HCT116 (cell line): ENCODE data around the gene RIMS1. TPM values are rescaled to one million over a fixed set of nuclear protein-coding genes. Genes with fewer than 3 reads are reported as not detected.

Experiments
- ATAC-seq: fragments of 200-7000 bp; cut with Tn5 transposase; 2 replicates; pipeline ENCODE4 v1.9.1; 2020; ENCODE audit warnings: mild to moderate bottlenecking, moderate library complexity
- BruUV-seq: library from RNA; stranded (reverse); fragments of 400-500 nt; replicated peaks from 2 replicates; lab custom pipeline; 2021; lab: Mats Ljungman, UMichigan
- CTCF ChIA-PET: fragments of 300-600 bp; sonication (Branson Sonifier 250); formaldehyde crosslinking; loops from one replicate; lab custom pipeline; 2021; ENCODE audit warnings: antibody characterized with exemption; lab: Charles Lee
- POLR2A ChIA-PET: fragments of 300-600, 350-600 bp; sonication (Branson Sonifier 250); formaldehyde crosslinking; loops from one replicate; lab custom pipeline; 2021; ENCODE audit warnings: antibody characterized with exemption; lab: Charles Lee
- RAD21 ChIA-PET, 2 experiments: fragments of 300-600 bp; sonication (Branson Sonifier 250); formaldehyde crosslinking; loops; one replicate each; lab custom pipeline; 2023; ENCODE audit warnings: low total read pairs in 2 of 2; ENCODE audit not compliant: uncharacterized antibody in 2 of 2, unreplicated experiment in 2 of 2, low non-redundant PET in 1 of 2; lab: Charles Lee
- DNase-seq: peaks from one replicate; pipeline ENCODE4 v3.0.0-alpha.2; 2010; ENCODE audit warnings: low read depth, low spot score
- H2AFZ ChIP-seq: fragments of 200-600 bp; shearing (Covaris generic), sonication (generic); 2 replicates; pipeline ENCODE4 v1.6.1; 2017; ENCODE audit warnings: low read depth, mixed run types, mixed read lengths, antibody characterized with exemption, low read length; ENCODE audit not compliant: poor library complexity, severe bottlenecking
- H3K27ac ChIP-seq: 2 replicates; pipeline ENCODE4 v1.5.1; 2012; ENCODE audit warnings: low read depth, low read length
- H3K27me3 ChIP-seq: fragments of 200-600 bp; sonication (generic); 2 replicates; pipeline ENCODE4 v1.6.1; 2016; ENCODE audit warnings: mixed run types, low read length, mixed read lengths; ENCODE audit not compliant: insufficient read depth
- H3K36me3 ChIP-seq, 2 experiments: fragments of 200-500 bp in 1 of 2; fragments of 200-600 bp in 1 of 2; sonication (Bioruptor generic) in 1 of 2; sonication (generic) in 1 of 2; 2 replicates each; pipeline versions ENCODE4 v1.5.1 to v1.6.1; 2014 to 2016; ENCODE audit warnings: low read length in 2 of 2, inconsistent platforms in 1 of 2, mixed read lengths in 1 of 2, mixed run types in 1 of 2; ENCODE audit not compliant: insufficient read depth in 2 of 2, control insufficient read depth in 1 of 2
- H3K4me1 ChIP-seq, 2 experiments: fragments of 200-600 bp in 1 of 2; sonication (generic) in 1 of 2; 2 replicates each; pipeline versions ENCODE4 v1.5.1 to v1.6.1; 2012 to 2017; ENCODE audit warnings: low read length in 2 of 2, inconsistent platforms in 1 of 2, mild to moderate bottlenecking in 1 of 2, mixed read lengths in 1 of 2, mixed run types in 1 of 2, moderate library complexity in 1 of 2; ENCODE audit not compliant: insufficient read depth in 2 of 2, control insufficient read depth in 1 of 2
- H3K4me2 ChIP-seq: fragments of 200-600 bp; sonication (generic); 2 replicates; pipeline ENCODE4 v1.6.1; 2017; ENCODE audit warnings: mixed run types, low read length, mixed read lengths
- H3K4me3 ChIP-seq, 2 experiments: fragments of 200-600 bp in 1 of 2; sonication (generic) in 1 of 2; replicated peaks in 1 of 2; 2 replicates each; pipeline ENCODE4 v1.5.1; 2011 to 2016; ENCODE audit warnings: low read length in 2 of 2, control low read depth in 1 of 2, low read depth in 1 of 2, mild to moderate bottlenecking in 1 of 2, mixed read lengths in 1 of 2, mixed run types in 1 of 2
- H3K79me2 ChIP-seq: fragments of 200-600 bp; sonication (generic); 2 replicates; pipeline ENCODE4 v1.6.1; 2017; ENCODE audit warnings: mild to moderate bottlenecking, mixed run types, low read length, moderate library complexity, mixed read lengths; ENCODE audit not compliant: insufficient read depth
- H3K9ac ChIP-seq: fragments of 200-600 bp; sonication (generic); 2 replicates; pipeline ENCODE4 v1.6.1; 2016; ENCODE audit warnings: low read length, mixed read lengths
- H3K9me2 ChIP-seq: fragments of 200-600 bp; sonication (generic), shearing (Covaris generic); 2 replicates; pipeline ENCODE4 v1.6.1; 2017; ENCODE audit warnings: mixed run types, mild to moderate bottlenecking, moderate library complexity; ENCODE audit not compliant: insufficient read depth
- H3K9me3 ChIP-seq, 2 experiments: fragments of 200-500 bp in 1 of 2; fragments of 200-600 bp in 1 of 2; sonication (Bioruptor generic) in 1 of 2; sonication (generic) in 1 of 2; 2 replicates each; pipeline ENCODE4 v1.6.1; 2014 to 2017; ENCODE audit warnings: low read length in 2 of 2, mixed read lengths in 2 of 2, inconsistent platforms in 1 of 2, low read depth in 1 of 2, mild to moderate bottlenecking in 1 of 2, mixed run types in 1 of 2, moderate library complexity in 1 of 2; ENCODE audit not compliant: control insufficient read depth in 1 of 2, insufficient read depth in 1 of 2
- H4K20me1 ChIP-seq: fragments of 200-600 bp; sonication (generic), shearing (Covaris generic); 2 replicates; pipeline ENCODE4 v1.6.1; 2017; ENCODE audit warnings: mixed run types, mild to moderate bottlenecking, moderate library complexity; ENCODE audit not compliant: insufficient read depth
- CBX3 ChIP-seq: IDR thresholded peaks from 2 replicates; pipeline ENCODE4 v1.6.1; 2012; ENCODE audit warnings: low read depth
- EGR1 ChIP-seq: IDR thresholded peaks from 2 replicates; pipeline ENCODE4 v1.6.1; 2012; ENCODE audit warnings: low read depth
- EZH2 ChIP-seq: fragments of 200-600 bp; sonication (generic); IDR thresholded peaks from 2 replicates; pipeline ENCODE4 v1.6.1; 2017; ENCODE audit warnings: antibody characterized with exemption, mixed run types
- FOSL1 ChIP-seq: IDR thresholded peaks from 2 replicates; pipeline ENCODE4 v1.6.1; 2012; ENCODE audit warnings: low read depth
- JUND ChIP-seq: IDR thresholded peaks from 2 replicates; pipeline ENCODE4 v1.6.1; 2012
- POLR2AphosphoS5 ChIP-seq: IDR thresholded peaks from 2 replicates; pipeline ENCODE4 v1.6.1; 2011; ENCODE audit warnings: mild to moderate bottlenecking, low read depth, low read length, moderate library complexity
- TCF7L2 ChIP-seq: IDR thresholded peaks from 2 replicates; pipeline ENCODE4 v1.7.0; 2011; ENCODE audit warnings: borderline replicate concordance, inconsistent platforms; ENCODE audit not compliant: insufficient read depth, insufficient read length; ENCODE audit errors: extremely low read depth
- YY1 ChIP-seq: IDR thresholded peaks from 2 replicates; pipeline ENCODE4 v1.6.1; 2011; ENCODE audit warnings: low read length, low read depth, moderate library complexity, mild to moderate bottlenecking; ENCODE audit not compliant: insufficient replicate concordance; ENCODE audit errors: extremely low read depth
- ZFX ChIP-seq: fragments of 450-650 bp; IDR thresholded peaks from 2 replicates; pipeline ENCODE4 v1.6.1; 2017
- intact Hi-C: fragments of 100-400 bp; cut with micrococcal nuclease; formaldehyde crosslinking; loops from 2 replicates; pipeline ENCODE4 v1.10.0; 2022
- total RNA-seq: library from RNA; stranded (reverse); gene quantifications from one replicate; pipeline ENCODE4 v1.2.1, GENCODE V29; 2021; ENCODE audit not compliant: unreplicated experiment
- TF ChIP-seq, protein P1 (sequence below), 3 experiments: fragments of 200-600 bp in 1 of 3; sonication (generic) in 1 of 3; IDR thresholded peaks in 2 of 3; conservative IDR thresholded peaks in 1 of 3; 2 replicates each; pipeline ENCODE4 v1.5.1; 2012 to 2017; ENCODE audit warnings: low read depth in 2 of 3, low read length in 2 of 3, antibody characterized with exemption in 1 of 3, borderline replicate concordance in 1 of 3, control low read depth in 1 of 3, mild to moderate bottlenecking in 1 of 3, mixed read lengths in 1 of 3, mixed run types in 1 of 3, moderate library complexity in 1 of 3; ENCODE audit not compliant: insufficient read depth in 1 of 3
- TF ChIP-seq, protein P2 (sequence below): IDR thresholded peaks from 2 replicates; pipeline ENCODE4 v1.6.1; 2012
- TF ChIP-seq, protein P3 (sequence below): IDR thresholded peaks from 2 replicates; pipeline ENCODE4 v1.6.1; 2012
- TF ChIP-seq, protein P4 (sequence below): IDR thresholded peaks from 2 replicates; pipeline ENCODE4 v1.6.1; 2011; ENCODE audit warnings: mild to moderate bottlenecking, low read length, moderate library complexity; ENCODE audit not compliant: insufficient replicate concordance; ENCODE audit errors: extremely low read depth

RIMS1 gene
- total RNA-seq, 1 experiment from 2014 or later = not detected

DNA sequence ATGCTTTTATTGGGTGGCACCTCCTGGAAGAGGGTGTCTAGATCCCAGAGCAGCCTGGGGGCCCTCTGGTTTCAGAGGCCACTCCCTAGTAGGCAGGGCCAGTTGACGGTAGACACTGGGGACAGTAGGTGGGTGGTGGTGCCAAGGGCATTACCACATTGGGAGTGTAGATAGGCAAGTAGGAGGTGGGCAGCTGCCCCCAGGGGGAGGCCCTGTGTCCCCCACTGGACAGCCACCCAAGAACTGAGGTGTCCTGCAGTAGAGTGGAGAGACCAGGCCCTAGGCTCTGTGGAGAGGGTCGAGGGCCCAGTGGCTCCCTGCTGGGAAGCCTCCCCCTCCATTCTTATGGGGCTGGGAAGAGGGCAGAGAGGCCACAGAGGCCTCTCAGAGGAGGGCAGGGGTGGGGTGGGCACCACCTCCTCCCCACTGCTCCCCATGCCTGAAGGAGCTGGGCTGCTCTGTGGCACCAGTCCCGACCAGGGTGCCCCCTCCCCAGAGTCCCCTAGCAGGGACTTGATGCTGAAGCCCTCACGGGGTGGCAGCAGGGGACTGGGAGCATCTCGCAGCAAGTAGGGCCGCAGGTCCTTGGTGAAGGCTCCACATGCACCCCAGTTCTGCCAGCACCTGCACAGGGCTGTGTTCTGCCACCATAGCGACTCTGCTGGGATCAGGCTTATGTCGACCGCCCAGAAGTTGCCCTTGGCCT is 430.5 kb downstream of the RIMS1 start:
- ChIA-PET POLR2A (no interaction called here), RAD21 (no interaction called here), CTCF (no interaction called here)
- ATAC-seq (no peak), DNase-seq (no peak)
- no peak overlapping the region for H3K27ac ChIP-seq
- no peaks in the 10 kb centered on the region for H3K9me3 ChIP-seq
- intact Hi-C loops = no loop called here
- H3K27me3 ChIP-seq = 0 out of 2 replicates have a peak, but pooled peaks cover 4% of the 10 kb centered on the region
- H3K79me2 ChIP-seq = no peaks in the 10 kb centered on the region
- H3K36me3 ChIP-seq = no peaks in the 10 kb centered on the region
- no peak overlapping the region for H3K4me3 ChIP-seq
- H3K4me1 ChIP-seq = no peaks in the 10 kb centered on the region
- no peak overlapping the region for H3K9ac ChIP-seq
- no peak overlapping the region for H3K4me2 ChIP-seq
- no peaks in the 10 kb centered on the region for H3K9me2 ChIP-seq
- TF ChIP-seq EZH2 (no peak), POLR2AphosphoS5 (no peak)
- TF ChIP-seq, protein P1, sequence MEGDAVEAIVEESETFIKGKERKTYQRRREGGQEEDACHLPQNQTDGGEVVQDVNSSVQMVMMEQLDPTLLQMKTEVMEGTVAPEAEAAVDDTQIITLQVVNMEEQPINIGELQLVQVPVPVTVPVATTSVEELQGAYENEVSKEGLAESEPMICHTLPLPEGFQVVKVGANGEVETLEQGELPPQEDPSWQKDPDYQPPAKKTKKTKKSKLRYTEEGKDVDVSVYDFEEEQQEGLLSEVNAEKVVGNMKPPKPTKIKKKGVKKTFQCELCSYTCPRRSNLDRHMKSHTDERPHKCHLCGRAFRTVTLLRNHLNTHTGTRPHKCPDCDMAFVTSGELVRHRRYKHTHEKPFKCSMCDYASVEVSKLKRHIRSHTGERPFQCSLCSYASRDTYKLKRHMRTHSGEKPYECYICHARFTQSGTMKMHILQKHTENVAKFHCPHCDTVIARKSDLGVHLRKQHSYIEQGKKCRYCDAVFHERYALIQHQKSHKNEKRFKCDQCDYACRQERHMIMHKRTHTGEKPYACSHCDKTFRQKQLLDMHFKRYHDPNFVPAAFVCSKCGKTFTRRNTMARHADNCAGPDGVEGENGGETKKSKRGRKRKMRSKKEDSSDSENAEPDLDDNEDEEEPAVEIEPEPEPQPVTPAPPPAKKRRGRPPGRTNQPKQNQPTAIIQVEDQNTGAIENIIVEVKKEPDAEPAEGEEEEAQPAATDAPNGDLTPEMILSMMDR (IDR thresholded peaks at IDR 0.05 in 2 of 3, conservative IDR thresholded peaks at IDR 0.05 in 1 of 3; ENCODE audit: borderline replicate concordance in 1 of 3, insufficient read depth in 1 of 3, low read depth in 2 of 3, low read length in 2 of 3) = no peak
- BruUV-seq = no TSS peak
- H2AFZ ChIP-seq = no peak overlapping the region
- H4K20me1 ChIP-seq = no peaks in the 10 kb centered on the region

DNA sequence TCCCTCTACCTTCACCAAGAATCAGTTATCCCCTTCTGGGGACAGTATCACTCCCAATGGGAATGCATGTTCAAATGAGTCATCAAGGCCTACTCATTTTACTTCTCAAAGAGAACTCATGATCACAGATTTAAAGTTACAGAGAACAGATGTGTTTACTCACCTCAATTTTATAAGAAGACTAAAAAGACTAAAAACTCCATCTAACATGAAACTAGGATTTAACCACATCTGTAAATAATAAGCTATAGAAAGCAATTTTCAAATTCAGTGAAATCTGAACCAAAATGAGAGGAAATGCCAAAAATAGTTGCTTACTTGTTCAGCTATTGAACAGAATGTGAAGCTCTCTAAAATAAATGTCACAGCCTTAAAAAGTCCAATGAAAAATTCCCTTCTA is 435.4 kb downstream of the RIMS1 start:
- no TSS peak for BruUV-seq
- RAD21 ChIA-PET = no interaction called here
- DNase-seq = no peak
- TF ChIP-seq EZH2 (no peak), ZFX (no peak), POLR2AphosphoS5 (no peak), EGR1 (no peak), JUND (no peak), TCF7L2 (no peak), FOSL1 (no peak), CBX3 (no peak), YY1 (no peak)
- TF ChIP-seq, protein P2, sequence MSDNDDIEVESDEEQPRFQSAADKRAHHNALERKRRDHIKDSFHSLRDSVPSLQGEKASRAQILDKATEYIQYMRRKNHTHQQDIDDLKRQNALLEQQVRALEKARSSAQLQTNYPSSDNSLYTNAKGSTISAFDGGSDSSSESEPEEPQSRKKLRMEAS = no peak
- TF ChIP-seq, protein P3, sequence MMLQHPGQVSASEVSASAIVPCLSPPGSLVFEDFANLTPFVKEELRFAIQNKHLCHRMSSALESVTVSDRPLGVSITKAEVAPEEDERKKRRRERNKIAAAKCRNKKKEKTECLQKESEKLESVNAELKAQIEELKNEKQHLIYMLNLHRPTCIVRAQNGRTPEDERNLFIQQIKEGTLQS = no peak
- TF ChIP-seq, protein P4, sequence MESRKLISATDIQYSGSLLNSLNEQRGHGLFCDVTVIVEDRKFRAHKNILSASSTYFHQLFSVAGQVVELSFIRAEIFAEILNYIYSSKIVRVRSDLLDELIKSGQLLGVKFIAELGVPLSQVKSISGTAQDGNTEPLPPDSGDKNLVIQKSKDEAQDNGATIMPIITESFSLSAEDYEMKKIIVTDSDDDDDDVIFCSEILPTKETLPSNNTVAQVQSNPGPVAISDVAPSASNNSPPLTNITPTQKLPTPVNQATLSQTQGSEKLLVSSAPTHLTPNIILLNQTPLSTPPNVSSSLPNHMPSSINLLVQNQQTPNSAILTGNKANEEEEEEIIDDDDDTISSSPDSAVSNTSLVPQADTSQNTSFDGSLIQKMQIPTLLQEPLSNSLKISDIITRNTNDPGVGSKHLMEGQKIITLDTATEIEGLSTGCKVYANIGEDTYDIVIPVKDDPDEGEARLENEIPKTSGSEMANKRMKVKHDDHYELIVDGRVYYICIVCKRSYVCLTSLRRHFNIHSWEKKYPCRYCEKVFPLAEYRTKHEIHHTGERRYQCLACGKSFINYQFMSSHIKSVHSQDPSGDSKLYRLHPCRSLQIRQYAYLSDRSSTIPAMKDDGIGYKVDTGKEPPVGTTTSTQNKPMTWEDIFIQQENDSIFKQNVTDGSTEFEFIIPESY = no peak

More for the DNA sequence above, 435.4 kb downstream of the RIMS1 start:
- Histone ChIP-seq H3K4me1 (no peaks in the 10 kb centered on the region), H2AFZ (no peak overlapping the region), H3K36me3 (no peaks in the 10 kb centered on the region), H3K79me2 (no peaks in the 10 kb centered on the region), H3K9me3 (no peaks in the 10 kb centered on the region), H3K27me3 (peaks cover 6% of the 10 kb centered on the region; the same call in 1 of the 2 replicates), H3K9me2 (no peaks in the 10 kb centered on the region), H3K4me3 (no peak overlapping the region), H3K27ac (no peak overlapping the region), H4K20me1 (no peaks in the 10 kb centered on the region; the same call in 1 of the 2 replicates), H3K4me2 (no peak overlapping the region), H3K9ac (no peak overlapping the region)
- CTCF ChIA-PET = no interaction called here
- intact Hi-C loops = no loop called here
- POLR2A ChIA-PET = no interaction called here
- no peak for ATAC-seq
